GM12878 (cell line): ENCODE measurements around the gene SP2. TPM values are rescaled to one million over a fixed set of nuclear protein-coding genes. Genes with fewer than 3 reads are reported as not detected.
A peak's percentile ranks its signal among the peaks of the same experiment; 100 is the strongest.

Experiments
- ATAC-seq: fragments of 200-7000 bp; cut with Tn5 transposase; 3 replicates; pipeline ENCODE4 v1.9.1; 2020; ENCODE audit warnings: mild to moderate bottlenecking, moderate library complexity
- BruUV-seq: library from RNA; stranded (reverse); fragments of 400-500 nt; replicated peaks from 2 replicates; lab custom pipeline; 2021; lab: Mats Ljungman, UMichigan
- CTCF ChIA-PET: fragments of 300-600 bp; sonication (Branson Sonifier 250); formaldehyde crosslinking; extraction: SDS; loops from one replicate; lab custom pipeline; 2021; ENCODE audit warnings: inconsistent platforms; lab: Yijun Ruan, JAX
- POLR2A ChIA-PET: fragments of 350-600 bp; formaldehyde crosslinking; extraction: SDS; loops from one replicate; lab custom pipeline; 2021; ENCODE audit warnings: inconsistent platforms; lab: Charles Lee
- RAD21 ChIA-PET: fragments of 300-600 bp; sonication (Branson Sonifier 250); formaldehyde crosslinking; loops from one replicate; lab custom pipeline; 2023; ENCODE audit warnings: antibody characterized with exemption; ENCODE audit not compliant: unreplicated experiment; lab: Charles Lee
- SMC1A ChIA-PET: fragments of 300-600 bp; sonication (Branson Sonifier 250); formaldehyde crosslinking; loops from one replicate; lab custom pipeline; 2023; ENCODE audit not compliant: unreplicated experiment, uncharacterized antibody; lab: Charles Lee
- DNase-seq: peaks from one replicate; pipeline ENCODE4 v3.0.0-alpha.2; 2011; ENCODE audit warnings: low read depth, low spot score
- FAIRE-seq: peaks from 3 replicates; lab custom pipeline; 2011; peaks lifted over from hg19 to GRCh38; lab: Jason Lieb, UNC
- H2AFZ ChIP-seq: 2 replicates; pipeline ENCODE4 v1.6.0; 2011; ENCODE audit warnings: low read depth, low read length, control low read depth; ENCODE audit not compliant: control insufficient read depth
- H3K27ac ChIP-seq: 2 replicates; pipeline ENCODE4 v1.5.1; 2011; ENCODE audit warnings: control low read depth; ENCODE audit not compliant: control insufficient read depth, insufficient read depth
- H3K27me3 ChIP-seq, 2 experiments: replicated peaks in 1 of 2; 2 replicates each; pipeline versions ENCODE4 v1.6.0 to v1.6.1; 2011; ENCODE audit warnings: low read length in 1 of 2; ENCODE audit not compliant: control insufficient read depth in 2 of 2, insufficient read depth in 2 of 2
- H3K36me3 ChIP-seq, 2 experiments: 2 replicates each; pipeline ENCODE4 v1.5.1; 2011; ENCODE audit warnings: low read length in 1 of 2; ENCODE audit not compliant: control insufficient read depth in 2 of 2, insufficient read depth in 2 of 2
- H3K4me1 ChIP-seq: 2 replicates; pipeline ENCODE4 v1.6.1; 2011; ENCODE audit warnings: mild to moderate bottlenecking, low read length, moderate library complexity, mixed read lengths; ENCODE audit not compliant: control insufficient read depth, insufficient read depth
- H3K4me2 ChIP-seq: 2 replicates; pipeline ENCODE4 v1.6.0; 2011; ENCODE audit warnings: control low read depth; ENCODE audit not compliant: control insufficient read depth, insufficient read depth
- H3K4me3 ChIP-seq: fragments of 200-600 bp; sonication (generic); 2 replicates; pipeline ENCODE4 v1.5.1; 2016
- H3K79me2 ChIP-seq: 2 replicates; pipeline ENCODE4 v1.6.0; 2011; ENCODE audit warnings: low read length; ENCODE audit not compliant: control insufficient read depth, insufficient read depth
- H3K9ac ChIP-seq: 2 replicates; pipeline ENCODE4 v1.8.0; 2011; ENCODE audit warnings: low read length, control low read depth, mixed read lengths; ENCODE audit not compliant: control insufficient read depth, insufficient read depth
- H3K9me3 ChIP-seq: replicated peaks from 3 replicates; pipeline ENCODE4 v1.5.1; 2011; ENCODE audit warnings: mild to moderate bottlenecking, low read length; ENCODE audit not compliant: control insufficient read depth, insufficient read depth
- H4K20me1 ChIP-seq: 2 replicates; pipeline ENCODE4 v1.6.0; 2011; ENCODE audit not compliant: control insufficient read depth, insufficient read depth
- ASH2L ChIP-seq: fragments of 300-600, 200-600 bp; sonication (generic); IDR thresholded peaks from 2 replicates; pipeline ENCODE4 v1.6.1; 2017; ENCODE audit warnings: low read depth, mild to moderate bottlenecking, borderline replicate concordance
- BMI1 ChIP-seq: fragments of 450-650 bp; IDR thresholded peaks from 2 replicates; pipeline ENCODE4 v1.6.1; 2016; ENCODE audit warnings: mild to moderate bottlenecking, moderate library complexity, borderline replicate concordance
- CREB1 ChIP-seq: IDR thresholded peaks from 2 replicates; pipeline ENCODE4 v1.6.1; 2012; ENCODE audit warnings: low read depth, mild to moderate bottlenecking, inconsistent platforms
- IRF4 ChIP-seq: IDR thresholded peaks from 2 replicates; pipeline ENCODE4 v1.6.1; 2011; ENCODE audit warnings: low read depth, low read length
- PML ChIP-seq: IDR thresholded peaks from 2 replicates; pipeline ENCODE4 v1.6.1; 2012; ENCODE audit warnings: low read length, inconsistent platforms
- RAD21 ChIP-seq: IDR thresholded peaks from 2 replicates; pipeline ENCODE4 v1.6.1; 2011; ENCODE audit warnings: mild to moderate bottlenecking, low read depth, low read length, moderate library complexity; ENCODE audit not compliant: insufficient read depth
- SIX5 ChIP-seq: IDR thresholded peaks from 2 replicates; pipeline ENCODE4 v1.6.1; 2011; ENCODE audit warnings: mild to moderate bottlenecking, low read depth, low read length, moderate library complexity; ENCODE audit not compliant: severe bottlenecking
- USF1 ChIP-seq: IDR thresholded peaks from 2 replicates; pipeline ENCODE4 v1.6.1; 2011; ENCODE audit warnings: borderline replicate concordance, low read depth, mild to moderate bottlenecking, moderate library complexity, mixed read lengths, low read length; ENCODE audit not compliant: insufficient read depth; ENCODE audit errors: extremely low read length
- ZBTB40 ChIP-seq: fragments of 450-650 bp; IDR thresholded peaks from 2 replicates; pipeline ENCODE4 v1.6.1; 2016; ENCODE audit warnings: mild to moderate bottlenecking, moderate library complexity, borderline replicate concordance
- ZNF592 ChIP-seq: fragments of 450-650 bp; IDR thresholded peaks from 2 replicates; pipeline ENCODE4 v1.6.1; 2017; ENCODE audit warnings: mild to moderate bottlenecking, moderate library complexity
- WGBS: methylation state at CpG from one replicate; pipeline ENCODE4 v1.1.6; 2016; ENCODE audit warnings: low lambda C conversion rate; ENCODE audit not compliant: insufficient replicate concordance, insufficient coverage; ENCODE audit errors: missing lambda C conversion rate; 5-methylcytosine and 5-hydroxymethylcytosine counted together
- in situ Hi-C: fragments of 300-500 bp; cut with MboI; formaldehyde crosslinking; loops from 9 replicates; pipeline ENCODE4 v1.14.3; 2018; ENCODE audit warnings: mixed read lengths
- intact Hi-C: fragments of 100-400 bp; cut with micrococcal nuclease; formaldehyde crosslinking; loops from one replicate; pipeline ENCODE4 v1.14.2; 2022; ENCODE audit not compliant: unreplicated experiment
- polyA plus RNA-seq, 11 experiments: library from polyadenylated mRNA; depleted of rRNA in 4 of 11; unstranded in 6 of 11; stranded (reverse) in 5 of 11; fragments of >200 nt; fragmentation: Nextera tagmentation in 4 of 11; fragmentation: Illumina TruSeq in 1 of 11; extraction: Ambion mirVana in 4 of 11; extraction: Trizol in 1 of 11; gene quantifications; 1 replicate in 1 of 11; 2 replicates in 10 of 11; pipeline versions ENCODE4 v1.2.1 to v1.2.3, GENCODE V29; 2011 to 2016; ENCODE audit warnings: inconsistent platforms in 2 of 11, missing spikeins in 2 of 11, low read depth in 1 of 11
- total RNA-seq, 4 experiments: library from RNA; depleted of rRNA in 3 of 4; stranded (reverse); fragments of >200 nt in 3 of 4; fragmentation: Illumina TruSeq in 1 of 4; extraction: Trizol in 1 of 4; gene quantifications; 2 replicates each; pipeline versions ENCODE4 v1.2.1 to v1.2.3, GENCODE V29; 2013 to 2021

SP2 gene
- total and polyA plus RNA-seq, 10 of the 15 experiments (the other 5 are each of a cell fraction or from before 2014, with no cell fraction given): 1.2 to 19.1 (median 4.8) TPM

GRCh38 chr17:47941246-47942095 lies 45.4 kb downstream of the SP2 start, which contains the start of gene PNPO (continued):
- TF ChIP-seq BMI1 (no peak), PML (no peak; the same call in 1 of the 2 replicates)

- Histone ChIP-seq H3K9ac (peak overlapping the region; percentile 92), H3K36me3 (peaks cover 0 to 7% of the 10 kb centered on the region in 2 experiments; a peak in 3 of 4 replicates), H4K20me1 (no peaks in the 10 kb centered on the region), H3K4me3 (peak overlapping the region; percentile 91), H3K4me2 (peak overlapping the region; percentile 89), H3K79me2 (peaks cover 26% of the 10 kb centered on the region), H3K4me1 (peaks cover 47% of the 10 kb centered on the region), H2AFZ (peak overlapping the region; percentile 89), H3K9me3 (no peaks in the 10 kb centered on the region), H3K27ac (peak overlapping the region; percentile 86), H3K27me3 (no peaks in the 10 kb centered on the region)
- ChIA-PET POLR2A (interaction anchor here (0.9 to 6.3 kb wide), 7 partner anchors 8 to 159 kb away, joined by 3 to 55 read pairs (median 4); partner anchors contain the start of genes CBX1, CDK5RAP3 and SP2), CTCF (interaction anchor here (0.5 to 18.1 kb wide), 16 partner anchors 8 to 847 kb away, joined by 3 to 463 read pairs (median 9); partner anchors contain the start of genes CDK5RAP3, PRR15L, SCRN2 and SP2), RAD21 (interaction anchor here (0.6 to 2.2 kb wide), 12 partner anchors 8 to 477 kb away, joined by 3 to 20 read pairs (median 4); partner anchors contain the start of genes CDK5RAP3 and SCRN2), SMC1A (interaction anchor here (0.8 to 3.7 kb wide), 9 partner anchors 28 to 107 kb away, joined by 3 to 19 read pairs (median 5); partner anchors contain the start of genes NFE2L1, SCRN2 and SP2)
- ATAC-seq (peak; percentile 5; the same call in 1 of the 3 replicates), FAIRE-seq (no peak), DNase-seq (no peak)
- BruUV-seq: no TSS peak
- in situ Hi-C loops: no loop called here
- intact Hi-C loops: no loop called here
- WGBS: 3% methylated on average over 5 of the region's 5 CpGs
- no peak for TF ChIP-seq IRF4
- no peak for TF ChIP-seq ZBTB40
- TF ChIP-seq USF1: no peak
- TF ChIP-seq ASH2L: no peak
- TF ChIP-seq CREB1: no peak
- TF ChIP-seq ZNF592: no peak
- TF ChIP-seq SIX5: no peak
- TF ChIP-seq RAD21: no peak
Measured at GRCh38 chr17:47942096-47942510, 46.1 kb downstream of the SP2 start.
